HEK293 (cell line): ENCODE data around the gene ERCC1.
A peak's percentile ranks its signal among the peaks of the same experiment; 100 is the strongest.

ENCODE experiments used
- GLI2 ChIP-seq: fragments of 450-650 bp; formaldehyde crosslinking; IDR thresholded peaks from 2 replicates; pipeline ENCODE4; 2017; ENCODE audit warnings: missing biosample characterization, missing genetic modification characterization, low read depth, borderline replicate concordance
- IKZF3 ChIP-seq: fragments of 450-650 bp; IDR thresholded peaks from 2 replicates; pipeline ENCODE4 v1.5.0; 2018; ENCODE audit warnings: missing biosample characterization, mild to moderate bottlenecking, missing genetic modification characterization, moderate library complexity
- KLF7 ChIP-seq: fragments of 450-650 bp; formaldehyde crosslinking; IDR thresholded peaks from 2 replicates; pipeline ENCODE4 v1.5.1; 2016; ENCODE audit warnings: missing biosample characterization, missing genetic modification characterization, borderline replicate concordance
- KLF8 ChIP-seq: fragments of 450-650 bp; formaldehyde crosslinking; IDR thresholded peaks from 2 replicates; pipeline ENCODE4 v1.5.1; 2016; ENCODE audit warnings: missing biosample characterization, missing genetic modification characterization
- MZF1 ChIP-seq: fragments of 450-650 bp; formaldehyde crosslinking; IDR thresholded peaks from 2 replicates; pipeline ENCODE4 v1.5.1; 2017; ENCODE audit warnings: missing biosample characterization, missing genetic modification characterization, borderline replicate concordance
- SP2 ChIP-seq: fragments of 450-650 bp; formaldehyde crosslinking; IDR thresholded peaks from 2 replicates; pipeline ENCODE4 v1.5.1; 2016; ENCODE audit warnings: missing biosample characterization, missing genetic modification characterization
- YY2 ChIP-seq: fragments of 450-650 bp; formaldehyde crosslinking; IDR thresholded peaks from 2 replicates; pipeline ENCODE4 v1.5.1; 2016; ENCODE audit warnings: missing biosample characterization, missing genetic modification characterization
- ZBTB8A ChIP-seq: fragments of 450-650 bp; formaldehyde crosslinking; IDR thresholded peaks from 2 replicates; pipeline ENCODE4 v1.5.1; 2016; ENCODE audit warnings: missing biosample characterization, missing genetic modification characterization
- ZNF19 ChIP-seq: fragments of 450-650 bp; formaldehyde crosslinking; IDR thresholded peaks from 2 replicates; pipeline ENCODE4; 2016; ENCODE audit warnings: missing biosample characterization, missing genetic modification characterization, low read depth
- ZNF214 ChIP-seq: fragments of 450-650 bp; formaldehyde crosslinking; IDR thresholded peaks from 2 replicates; pipeline ENCODE4 v1.5.1; 2017; ENCODE audit warnings: missing biosample characterization, mild to moderate bottlenecking, missing genetic modification characterization, borderline replicate concordance
- ZNF23 ChIP-seq: fragments of 450-650 bp; formaldehyde crosslinking; IDR thresholded peaks from 2 replicates; pipeline ENCODE4 v1.5.1; 2016; ENCODE audit warnings: missing biosample characterization, missing genetic modification characterization, borderline replicate concordance
- ZNF544 ChIP-seq: fragments of 450-650 bp; formaldehyde crosslinking; IDR thresholded peaks from 2 replicates; pipeline ENCODE4 v1.5.0; 2017; ENCODE audit warnings: missing biosample characterization, missing genetic modification characterization
- ZNF558 ChIP-seq: fragments of 450-650 bp; formaldehyde crosslinking; IDR thresholded peaks from 2 replicates; pipeline ENCODE4 v1.5.1; 2016; ENCODE audit warnings: missing biosample characterization, missing genetic modification characterization
- ZNF596 ChIP-seq: fragments of 450-650 bp; IDR thresholded peaks from 2 replicates; pipeline ENCODE4 v1.5.0; 2018; ENCODE audit warnings: missing biosample characterization, mild to moderate bottlenecking, missing genetic modification characterization, moderate library complexity
- ZNF610 ChIP-seq: fragments of 450-650 bp; formaldehyde crosslinking; IDR thresholded peaks from 2 replicates; pipeline ENCODE4 v1.5.1; 2016; ENCODE audit warnings: missing biosample characterization, missing genetic modification characterization, borderline replicate concordance
- ZNF621 ChIP-seq: fragments of 450-650 bp; formaldehyde crosslinking; IDR thresholded peaks from 2 replicates; pipeline ENCODE4 v1.5.1; 2017; ENCODE audit warnings: missing biosample characterization, missing genetic modification characterization
- ZNF670 ChIP-seq: fragments of 450-650 bp; formaldehyde crosslinking; IDR thresholded peaks from 2 replicates; pipeline ENCODE4 v1.5.1; 2016; ENCODE audit warnings: missing biosample characterization, missing genetic modification characterization, low read depth
- TF ChIP-seq, protein P1 (sequence below): fragments of 450-650 bp; formaldehyde crosslinking; IDR thresholded peaks from 2 replicates; pipeline ENCODE4 v1.5.1; 2016; ENCODE audit warnings: missing biosample characterization, missing genetic modification characterization
- TF ChIP-seq, protein P2 (sequence below): fragments of 450-650 bp; formaldehyde crosslinking; IDR thresholded peaks from 2 replicates; pipeline ENCODE4 v1.5.1; 2016; ENCODE audit warnings: missing biosample characterization, missing genetic modification characterization
- TF ChIP-seq, protein P3 (sequence below): fragments of 450-650 bp; formaldehyde crosslinking; IDR thresholded peaks from 2 replicates; pipeline ENCODE4 v1.5.1; 2017; ENCODE audit warnings: missing biosample characterization, missing genetic modification characterization
- TF ChIP-seq, protein P4 (sequence below): fragments of 450-650 bp; formaldehyde crosslinking; IDR thresholded peaks from 2 replicates; pipeline ENCODE4 v1.5.1; 2017; ENCODE audit warnings: missing biosample characterization, missing genetic modification characterization
- TF ChIP-seq, protein P5 (sequence below): fragments of 450-650 bp; formaldehyde crosslinking; IDR thresholded peaks from 2 replicates; pipeline ENCODE4 v1.5.1; 2016; ENCODE audit warnings: missing biosample characterization, missing genetic modification characterization
- TF ChIP-seq, protein P6 (sequence below): fragments of 450-650 bp; formaldehyde crosslinking; IDR thresholded peaks from 2 replicates; pipeline ENCODE4 v1.5.1; 2016; ENCODE audit warnings: missing biosample characterization, missing genetic modification characterization
- TF ChIP-seq, protein P7 (sequence below): fragments of 450-650 bp; formaldehyde crosslinking; IDR thresholded peaks from 2 replicates; pipeline ENCODE4 v1.5.1; 2016; ENCODE audit warnings: missing biosample characterization, missing genetic modification characterization
- TF ChIP-seq, protein P8 (sequence below): fragments of 450-650 bp; formaldehyde crosslinking; IDR thresholded peaks from 2 replicates; pipeline ENCODE4 v1.5.1; 2016; ENCODE audit warnings: missing biosample characterization, missing genetic modification characterization, low read depth

Gene ERCC1

DNA sequence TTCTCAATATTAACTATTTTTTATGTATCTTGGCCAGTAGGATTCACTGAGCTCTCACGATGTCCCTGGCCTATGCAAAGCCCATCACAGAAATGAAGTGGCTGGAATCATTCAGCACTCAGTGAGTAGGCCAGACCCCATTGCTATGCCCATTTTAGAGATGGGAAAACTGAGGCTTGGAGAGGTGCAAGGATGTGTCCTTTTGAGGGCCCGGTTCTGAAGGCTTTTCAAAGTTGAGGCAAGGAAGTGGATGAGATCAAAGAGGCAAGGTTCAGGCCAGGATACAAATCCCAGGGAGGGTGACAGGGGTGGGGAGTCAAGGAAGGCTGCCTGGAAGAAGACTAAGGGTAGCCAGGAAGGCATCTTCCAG, 18.7 kb upstream of the ERCC1 start (continued):
- TF ChIP-seq, protein P1, sequence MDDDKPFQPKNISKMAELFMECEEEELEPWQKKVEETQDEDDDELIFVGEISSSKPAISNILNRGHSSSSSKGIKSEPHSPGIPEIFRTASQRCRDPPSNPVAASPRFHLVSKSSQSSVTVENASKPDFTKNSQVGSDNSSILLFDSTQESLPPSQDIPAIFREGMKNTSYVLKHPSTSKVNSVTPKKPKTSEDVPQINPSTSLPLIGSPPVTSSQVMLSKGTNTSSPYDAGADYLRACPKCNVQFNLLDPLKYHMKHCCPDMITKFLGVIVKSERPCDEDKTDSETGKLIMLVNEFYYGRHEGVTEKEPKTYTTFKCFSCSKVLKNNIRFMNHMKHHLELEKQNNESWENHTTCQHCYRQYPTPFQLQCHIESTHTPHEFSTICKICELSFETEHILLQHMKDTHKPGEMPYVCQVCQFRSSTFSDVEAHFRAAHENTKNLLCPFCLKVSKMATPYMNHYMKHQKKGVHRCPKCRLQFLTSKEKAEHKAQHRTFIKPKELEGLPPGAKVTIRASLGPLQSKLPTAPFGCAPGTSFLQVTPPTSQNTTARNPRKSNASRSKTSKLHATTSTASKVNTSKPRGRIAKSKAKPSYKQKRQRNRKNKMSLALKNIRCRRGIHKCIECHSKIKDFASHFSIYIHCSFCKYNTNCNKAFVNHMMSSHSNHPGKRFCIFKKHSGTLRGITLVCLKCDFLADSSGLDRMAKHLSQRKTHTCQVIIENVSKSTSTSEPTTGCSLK (tag by site-specific recombination) = no peak
- TF ChIP-seq ZNF621 (tag by site-specific recombination) = no peak
- TF ChIP-seq, protein P2, sequence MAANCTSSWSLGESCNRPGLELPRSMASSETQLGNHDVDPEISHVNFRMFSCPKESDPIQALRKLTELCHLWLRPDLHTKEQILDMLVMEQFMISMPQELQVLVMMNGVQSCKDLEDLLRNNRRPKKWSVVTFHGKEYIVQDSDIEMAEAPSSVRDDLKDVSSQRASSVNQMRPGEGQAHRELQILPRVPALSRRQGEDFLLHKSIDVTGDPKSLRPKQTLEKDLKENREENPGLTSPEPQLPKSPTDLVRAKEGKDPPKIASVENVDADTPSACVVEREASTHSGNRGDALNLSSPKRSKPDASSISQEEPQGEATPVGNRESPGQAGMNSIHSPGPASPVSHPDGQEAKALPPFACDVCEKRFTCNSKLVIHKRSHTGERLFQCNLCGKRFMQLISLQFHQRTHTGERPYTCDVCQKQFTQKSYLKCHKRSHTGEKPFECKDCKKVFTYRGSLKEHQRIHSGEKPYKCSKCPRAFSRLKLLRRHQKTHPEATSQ (tag by site-specific recombination) = no peak
- TF ChIP-seq, protein P3, sequence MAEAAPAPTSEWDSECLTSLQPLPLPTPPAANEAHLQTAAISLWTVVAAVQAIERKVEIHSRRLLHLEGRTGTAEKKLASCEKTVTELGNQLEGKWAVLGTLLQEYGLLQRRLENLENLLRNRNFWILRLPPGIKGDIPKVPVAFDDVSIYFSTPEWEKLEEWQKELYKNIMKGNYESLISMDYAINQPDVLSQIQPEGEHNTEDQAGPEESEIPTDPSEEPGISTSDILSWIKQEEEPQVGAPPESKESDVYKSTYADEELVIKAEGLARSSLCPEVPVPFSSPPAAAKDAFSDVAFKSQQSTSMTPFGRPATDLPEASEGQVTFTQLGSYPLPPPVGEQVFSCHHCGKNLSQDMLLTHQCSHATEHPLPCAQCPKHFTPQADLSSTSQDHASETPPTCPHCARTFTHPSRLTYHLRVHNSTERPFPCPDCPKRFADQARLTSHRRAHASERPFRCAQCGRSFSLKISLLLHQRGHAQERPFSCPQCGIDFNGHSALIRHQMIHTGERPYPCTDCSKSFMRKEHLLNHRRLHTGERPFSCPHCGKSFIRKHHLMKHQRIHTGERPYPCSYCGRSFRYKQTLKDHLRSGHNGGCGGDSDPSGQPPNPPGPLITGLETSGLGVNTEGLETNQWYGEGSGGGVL (tag by site-specific recombination) = no peak
- no peak for TF ChIP-seq ZNF670
- TF ChIP-seq, protein P4, sequence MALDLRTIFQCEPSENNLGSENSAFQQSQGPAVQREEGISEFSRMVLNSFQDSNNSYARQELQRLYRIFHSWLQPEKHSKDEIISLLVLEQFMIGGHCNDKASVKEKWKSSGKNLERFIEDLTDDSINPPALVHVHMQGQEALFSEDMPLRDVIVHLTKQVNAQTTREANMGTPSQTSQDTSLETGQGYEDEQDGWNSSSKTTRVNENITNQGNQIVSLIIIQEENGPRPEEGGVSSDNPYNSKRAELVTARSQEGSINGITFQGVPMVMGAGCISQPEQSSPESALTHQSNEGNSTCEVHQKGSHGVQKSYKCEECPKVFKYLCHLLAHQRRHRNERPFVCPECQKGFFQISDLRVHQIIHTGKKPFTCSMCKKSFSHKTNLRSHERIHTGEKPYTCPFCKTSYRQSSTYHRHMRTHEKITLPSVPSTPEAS (tag by site-specific recombination) = no peak
- no peak for TF ChIP-seq ZNF596
- TF ChIP-seq KLF7 = no peak; the same call in 1 of the 2 replicates
- no peak for TF ChIP-seq ZNF544 (tag by site-specific recombination)
- no peak for TF ChIP-seq SP2 (tag by site-specific recombination)
- no peak for TF ChIP-seq ZNF610 (tag by site-specific recombination)
- no peak for TF ChIP-seq ZNF558
- TF ChIP-seq, protein P5, sequence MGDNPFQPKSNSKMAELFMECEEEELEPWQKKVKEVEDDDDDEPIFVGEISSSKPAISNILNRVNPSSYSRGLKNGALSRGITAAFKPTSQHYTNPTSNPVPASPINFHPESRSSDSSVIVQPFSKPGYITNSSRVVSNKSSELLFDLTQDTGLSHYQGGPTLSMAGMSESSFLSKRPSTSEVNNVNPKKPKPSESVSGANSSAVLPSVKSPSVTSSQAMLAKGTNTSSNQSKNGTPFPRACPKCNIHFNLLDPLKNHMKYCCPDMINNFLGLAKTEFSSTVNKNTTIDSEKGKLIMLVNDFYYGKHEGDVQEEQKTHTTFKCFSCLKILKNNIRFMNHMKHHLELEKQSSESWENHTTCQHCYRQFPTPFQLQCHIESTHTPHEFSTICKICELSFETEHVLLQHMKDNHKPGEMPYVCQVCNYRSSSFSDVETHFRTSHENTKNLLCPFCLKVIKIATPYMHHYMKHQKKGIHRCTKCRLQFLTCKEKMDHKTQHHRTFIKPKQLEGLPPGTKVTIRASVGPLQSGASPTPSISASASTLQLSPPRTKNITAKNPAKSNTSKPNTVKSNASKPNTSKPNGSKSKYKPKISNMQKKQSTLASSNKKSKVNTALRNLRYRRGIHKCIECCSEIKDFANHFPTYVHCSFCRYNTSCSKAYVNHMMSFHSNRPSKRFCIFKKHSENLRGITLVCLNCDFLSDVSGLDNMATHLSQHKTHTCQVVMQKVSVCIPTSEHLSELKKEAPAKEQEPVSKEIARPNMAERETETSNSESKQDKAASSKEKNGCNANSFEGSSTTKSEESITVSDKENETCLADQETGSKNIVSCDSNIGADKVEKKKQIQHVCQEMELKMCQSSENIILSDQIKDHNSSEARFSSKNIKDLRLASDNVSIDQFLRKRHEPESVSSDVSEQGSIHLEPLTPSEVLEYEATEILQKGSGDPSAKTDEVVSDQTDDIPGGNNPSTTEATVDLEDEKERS (tag by site-specific recombination) = no peak
- no peak for TF ChIP-seq ZBTB8A
- TF ChIP-seq, protein P6, sequence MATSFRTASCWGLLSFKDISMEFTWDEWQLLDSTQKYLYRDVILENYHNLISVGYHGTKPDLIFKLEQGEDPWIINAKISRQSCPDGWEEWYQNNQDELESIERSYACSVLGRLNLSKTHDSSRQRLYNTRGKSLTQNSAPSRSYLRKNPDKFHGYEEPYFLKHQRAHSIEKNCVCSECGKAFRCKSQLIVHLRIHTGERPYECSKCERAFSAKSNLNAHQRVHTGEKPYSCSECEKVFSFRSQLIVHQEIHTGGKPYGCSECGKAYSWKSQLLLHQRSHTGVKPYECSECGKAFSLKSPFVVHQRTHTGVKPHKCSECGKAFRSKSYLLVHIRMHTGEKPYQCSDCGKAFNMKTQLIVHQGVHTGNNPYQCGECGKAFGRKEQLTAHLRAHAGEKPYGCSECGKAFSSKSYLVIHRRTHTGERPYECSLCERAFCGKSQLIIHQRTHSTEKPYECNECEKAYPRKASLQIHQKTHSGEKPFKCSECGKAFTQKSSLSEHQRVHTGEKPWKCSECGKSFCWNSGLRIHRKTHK (tag by site-specific recombination) = no peak
- no peak for TF ChIP-seq MZF1 (tag by site-specific recombination)
- no peak for TF ChIP-seq ZNF214 (tag by site-specific recombination)
- TF ChIP-seq KLF8 (tag by site-specific recombination) = peak; percentile 24; the same call in 1 of the 2 replicates
- no peak for TF ChIP-seq ZNF19 (tag by site-specific recombination)
- TF ChIP-seq GLI2 (tag by site-specific recombination) = no peak
- no peak for TF ChIP-seq YY2
- no peak for TF ChIP-seq ZNF23
- TF ChIP-seq IKZF3 (tag by site-specific recombination) = no peak
- TF ChIP-seq, protein P7, sequence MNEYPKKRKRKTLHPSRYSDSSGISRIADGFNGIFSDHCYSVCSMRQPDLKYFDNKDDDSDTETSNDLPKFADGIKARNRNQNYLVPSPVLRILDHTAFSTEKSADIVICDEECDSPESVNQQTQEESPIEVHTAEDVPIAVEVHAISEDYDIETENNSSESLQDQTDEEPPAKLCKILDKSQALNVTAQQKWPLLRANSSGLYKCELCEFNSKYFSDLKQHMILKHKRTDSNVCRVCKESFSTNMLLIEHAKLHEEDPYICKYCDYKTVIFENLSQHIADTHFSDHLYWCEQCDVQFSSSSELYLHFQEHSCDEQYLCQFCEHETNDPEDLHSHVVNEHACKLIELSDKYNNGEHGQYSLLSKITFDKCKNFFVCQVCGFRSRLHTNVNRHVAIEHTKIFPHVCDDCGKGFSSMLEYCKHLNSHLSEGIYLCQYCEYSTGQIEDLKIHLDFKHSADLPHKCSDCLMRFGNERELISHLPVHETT = peak; percentile 55; the same call in 1 of the 2 replicates
- TF ChIP-seq, protein P8, sequence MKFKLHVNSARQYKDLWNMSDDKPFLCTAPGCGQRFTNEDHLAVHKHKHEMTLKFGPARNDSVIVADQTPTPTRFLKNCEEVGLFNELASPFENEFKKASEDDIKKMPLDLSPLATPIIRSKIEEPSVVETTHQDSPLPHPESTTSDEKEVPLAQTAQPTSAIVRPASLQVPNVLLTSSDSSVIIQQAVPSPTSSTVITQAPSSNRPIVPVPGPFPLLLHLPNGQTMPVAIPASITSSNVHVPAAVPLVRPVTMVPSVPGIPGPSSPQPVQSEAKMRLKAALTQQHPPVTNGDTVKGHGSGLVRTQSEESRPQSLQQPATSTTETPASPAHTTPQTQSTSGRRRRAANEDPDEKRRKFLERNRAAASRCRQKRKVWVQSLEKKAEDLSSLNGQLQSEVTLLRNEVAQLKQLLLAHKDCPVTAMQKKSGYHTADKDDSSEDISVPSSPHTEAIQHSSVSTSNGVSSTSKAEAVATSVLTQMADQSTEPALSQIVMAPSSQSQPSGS (tag by site-specific recombination) = no peak
- TF ChIP-seq, all 188 proteins: peak for 6
